Ascending aorta (tissue), 2 donors: ENCODE data around the gene FAM83C. TPM values are rescaled to one million over a fixed set of nuclear protein-coding genes. Genes with fewer than 3 reads are reported as not detected.

Experiments
- DNase-seq, 2 donors: peaks; one replicate each; pipeline ENCODE4 v3.0.0-alpha.2; 2019; ENCODE audit warnings: low spot score in 2 of 2
- H3K27ac ChIP-seq, 2 donors: fragments of 200-600 bp; sonication (generic); one replicate each; pipeline ENCODE4 v1.5.1; 2016 to 2017; ENCODE audit warnings: mild to moderate bottlenecking in 1 of 2
- H3K27me3 ChIP-seq: fragments of 200-600 bp; sonication (generic); one replicate; pipeline ENCODE4 v1.5.1; 2017
- H3K36me3 ChIP-seq, 2 donors: fragments of 200-600 bp; sonication (generic); one replicate each; pipeline ENCODE4 v1.5.1; 2016
- H3K4me1 ChIP-seq, 2 donors: fragments of 200-600 bp; sonication (generic); one replicate each; pipeline ENCODE4 v1.5.1; 2016 to 2017; ENCODE audit warnings: mild to moderate bottlenecking in 1 of 2
- H3K4me3 ChIP-seq, 2 donors: fragments of 200-600 bp; sonication (generic); one replicate each; pipeline ENCODE4 v1.5.1; 2016 to 2017; ENCODE audit warnings: mild to moderate bottlenecking in 1 of 2
- H3K9me3 ChIP-seq, 2 donors: fragments of 200-600 bp; sonication (generic); one replicate each; pipeline ENCODE4 v1.5.1; 2016
- intact Hi-C: fragments of 100-400 bp; cut with DNase I; formaldehyde crosslinking; loops from one replicate; pipeline ENCODE4 v1.15.1; 2023
- total RNA-seq: library from RNA; depleted of rRNA; stranded (reverse); fragments of >200 nt; gene quantifications from one replicate; pipeline ENCODE4 v1.1.0, GENCODE V29; 2016
- TF ChIP-seq, protein P1 (sequence below), 3 experiments: fragments of 200-600 bp in 2 of 3; fragments of 450-650 bp in 1 of 3; sonication (generic) in 2 of 3; IDR thresholded peaks; one replicate each; pipeline ENCODE4 v1.5.1; 2016 to 2019; ENCODE audit warnings: antibody characterized with exemption in 3 of 3, mild to moderate bottlenecking in 1 of 3, moderate library complexity in 1 of 3

FAM83C gene
- total RNA-seq, 1 donor from 2014 or later: not detected

DNA sequence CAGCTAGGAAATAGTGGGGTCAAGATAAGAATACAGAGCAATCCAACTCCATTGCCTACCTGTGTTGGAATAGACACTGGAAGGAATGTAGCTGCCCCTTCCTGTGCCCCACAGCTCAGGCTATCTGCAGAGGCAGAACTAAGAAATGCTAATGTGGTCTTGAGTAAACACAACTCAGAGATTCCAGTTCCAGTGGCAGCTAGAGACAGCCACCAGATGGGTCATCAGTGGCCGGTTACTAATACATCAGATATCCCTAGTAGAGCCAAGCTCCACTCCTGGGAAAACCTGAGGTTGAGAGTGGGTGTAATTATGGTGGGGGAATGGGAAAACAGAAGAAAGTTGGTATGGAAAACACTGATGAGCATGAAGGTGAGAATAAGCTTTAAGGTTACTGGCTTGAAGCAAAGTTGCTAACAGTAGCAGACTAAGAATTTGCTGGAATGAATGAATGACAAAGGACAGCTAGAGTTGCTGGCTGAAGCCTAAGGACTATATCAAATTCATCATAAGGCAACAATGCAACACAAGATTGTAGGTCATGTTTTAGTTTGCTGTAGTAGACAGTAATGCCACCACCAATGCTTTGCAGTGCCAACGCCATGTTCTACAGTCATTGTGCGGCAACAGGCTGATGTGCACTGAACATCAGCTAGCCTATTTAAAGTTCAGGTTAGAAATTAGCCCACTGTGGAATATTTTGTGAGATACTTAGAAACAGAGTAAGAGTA is 28.3 kb upstream of the FAM83C start:
- H3K4me3 ChIP-seq: no peak overlapping the region
- peaks cover 0 to 3% of the 10 kb centered on the region in 2 donors for H3K36me3 ChIP-seq
- intact Hi-C loops: no loop called here
- no peak overlapping the region for H3K27ac ChIP-seq
- no peaks in the 10 kb centered on the region for H3K27me3 ChIP-seq
- DNase-seq: no peak
- TF ChIP-seq, protein P1, sequence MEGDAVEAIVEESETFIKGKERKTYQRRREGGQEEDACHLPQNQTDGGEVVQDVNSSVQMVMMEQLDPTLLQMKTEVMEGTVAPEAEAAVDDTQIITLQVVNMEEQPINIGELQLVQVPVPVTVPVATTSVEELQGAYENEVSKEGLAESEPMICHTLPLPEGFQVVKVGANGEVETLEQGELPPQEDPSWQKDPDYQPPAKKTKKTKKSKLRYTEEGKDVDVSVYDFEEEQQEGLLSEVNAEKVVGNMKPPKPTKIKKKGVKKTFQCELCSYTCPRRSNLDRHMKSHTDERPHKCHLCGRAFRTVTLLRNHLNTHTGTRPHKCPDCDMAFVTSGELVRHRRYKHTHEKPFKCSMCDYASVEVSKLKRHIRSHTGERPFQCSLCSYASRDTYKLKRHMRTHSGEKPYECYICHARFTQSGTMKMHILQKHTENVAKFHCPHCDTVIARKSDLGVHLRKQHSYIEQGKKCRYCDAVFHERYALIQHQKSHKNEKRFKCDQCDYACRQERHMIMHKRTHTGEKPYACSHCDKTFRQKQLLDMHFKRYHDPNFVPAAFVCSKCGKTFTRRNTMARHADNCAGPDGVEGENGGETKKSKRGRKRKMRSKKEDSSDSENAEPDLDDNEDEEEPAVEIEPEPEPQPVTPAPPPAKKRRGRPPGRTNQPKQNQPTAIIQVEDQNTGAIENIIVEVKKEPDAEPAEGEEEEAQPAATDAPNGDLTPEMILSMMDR (IDR thresholded peaks at IDR 0.05): no peak
- no peaks in the 10 kb centered on the region for H3K9me3 ChIP-seq
- H3K4me1 ChIP-seq: no peaks in the 10 kb centered on the region

DNA sequence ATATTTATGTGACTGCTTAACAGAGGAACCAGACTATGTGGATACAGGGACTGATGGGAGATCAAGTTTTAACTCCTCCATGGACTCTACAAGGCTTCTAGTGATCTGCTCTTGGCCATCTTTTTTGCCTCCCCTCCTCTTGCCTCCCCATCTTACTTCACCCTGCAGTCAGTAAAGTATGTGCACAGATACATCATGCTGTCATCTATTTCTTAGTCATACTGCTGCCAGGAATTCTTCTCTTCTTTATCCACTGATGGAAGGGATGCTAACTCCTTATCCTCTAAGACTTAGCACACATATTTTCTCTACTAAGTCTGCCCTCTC is 27.6 kb upstream of the FAM83C start:
- no peaks in the 10 kb centered on the region for H3K9me3 ChIP-seq
- H3K36me3 ChIP-seq: peaks cover 0 to 3% of the 10 kb centered on the region in 2 donors
- H3K27me3 ChIP-seq: no peaks in the 10 kb centered on the region
- intact Hi-C loops: no loop called here
- TF ChIP-seq, protein P1 (IDR thresholded peaks at IDR 0.05): no peak
- DNase-seq: no peak
- H3K27ac ChIP-seq: no peak overlapping the region
- H3K4me1 ChIP-seq: no peaks in the 10 kb centered on the region
- H3K4me3 ChIP-seq: no peak overlapping the region

DNA sequence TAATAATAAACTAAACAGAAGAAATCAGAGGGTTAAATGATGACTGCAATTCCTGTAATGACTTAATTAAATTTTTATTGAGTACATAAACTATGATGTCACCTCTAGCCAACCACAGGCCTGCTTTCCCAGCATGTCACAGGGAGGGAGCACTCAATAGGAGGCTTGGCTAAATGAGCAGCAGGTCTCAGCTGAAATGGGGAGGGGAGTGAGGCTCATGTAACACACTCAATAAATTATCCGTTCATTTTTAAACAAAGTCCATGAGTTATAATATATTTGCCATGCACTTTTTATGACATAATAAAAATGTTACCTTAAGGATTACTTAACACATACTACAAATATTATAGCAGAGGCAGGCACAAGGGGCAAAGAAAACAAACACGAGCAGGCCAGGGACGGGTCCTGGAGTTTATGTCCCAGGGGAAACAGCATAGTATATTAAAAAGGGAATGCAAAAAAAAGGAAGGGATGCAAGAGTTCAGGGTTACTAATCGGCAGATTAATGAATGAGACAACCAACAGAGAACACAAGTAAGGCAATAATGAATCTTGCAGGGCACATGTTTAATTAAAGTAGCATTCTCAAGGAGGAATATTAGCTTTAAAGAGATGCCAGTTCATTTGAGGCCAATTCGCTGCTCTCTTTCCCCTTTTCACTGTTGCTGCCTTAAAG is 27.1 kb upstream of the FAM83C start:
- no peaks in the 10 kb centered on the region for H3K27me3 ChIP-seq
- no peak for DNase-seq
- H3K4me1 ChIP-seq: no peaks in the 10 kb centered on the region
- no peak overlapping the region for H3K27ac ChIP-seq
- H3K9me3 ChIP-seq: no peaks in the 10 kb centered on the region
- intact Hi-C loops: no loop called here
- H3K4me3 ChIP-seq: no peak overlapping the region
- peaks cover 0 to 3% of the 10 kb centered on the region in 2 donors for H3K36me3 ChIP-seq
- TF ChIP-seq, protein P1 (IDR thresholded peaks at IDR 0.05): no peak

DNA sequence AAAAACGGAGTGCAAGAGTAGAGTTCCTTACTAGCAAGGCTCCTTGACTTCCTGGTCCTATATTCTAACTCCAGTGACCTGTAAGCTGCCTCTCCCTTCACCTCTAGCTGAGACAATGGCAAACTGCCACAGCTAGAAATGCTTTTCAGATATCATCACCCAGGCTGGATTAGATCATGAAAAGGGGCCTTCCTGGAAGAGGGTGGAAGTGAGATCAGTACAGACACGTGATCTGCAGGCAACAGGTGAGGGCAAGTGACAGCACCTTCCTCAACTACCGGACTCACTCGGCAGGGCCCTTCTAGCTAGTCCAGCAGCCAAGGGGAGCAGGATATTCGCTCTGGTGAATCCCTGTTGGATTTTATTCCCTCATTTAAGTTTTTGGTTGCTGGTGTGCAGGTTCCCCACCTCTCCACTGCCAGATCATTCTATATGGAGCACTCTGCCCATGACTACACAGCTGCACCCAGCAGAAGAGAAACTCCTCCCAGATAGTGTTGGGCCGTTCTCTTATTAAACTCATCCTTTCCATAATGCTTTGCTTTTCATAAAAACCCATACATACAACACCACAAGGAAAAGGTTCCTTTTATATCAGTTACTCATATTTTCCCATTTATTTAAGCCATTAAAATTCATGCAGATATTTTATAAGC is 26.4 kb upstream of the FAM83C start:
- Histone ChIP-seq H3K36me3 (peaks cover 0 to 3% of the 10 kb centered on the region in 2 donors), H3K4me1 (no peaks in the 10 kb centered on the region), H3K27me3 (no peaks in the 10 kb centered on the region), H3K9me3 (no peaks in the 10 kb centered on the region), H3K4me3 (no peak overlapping the region), H3K27ac (no peak overlapping the region)
- intact Hi-C loops: no loop called here
- TF ChIP-seq, protein P1 (IDR thresholded peaks at IDR 0.05): no peak
- no peak for DNase-seq

DNA sequence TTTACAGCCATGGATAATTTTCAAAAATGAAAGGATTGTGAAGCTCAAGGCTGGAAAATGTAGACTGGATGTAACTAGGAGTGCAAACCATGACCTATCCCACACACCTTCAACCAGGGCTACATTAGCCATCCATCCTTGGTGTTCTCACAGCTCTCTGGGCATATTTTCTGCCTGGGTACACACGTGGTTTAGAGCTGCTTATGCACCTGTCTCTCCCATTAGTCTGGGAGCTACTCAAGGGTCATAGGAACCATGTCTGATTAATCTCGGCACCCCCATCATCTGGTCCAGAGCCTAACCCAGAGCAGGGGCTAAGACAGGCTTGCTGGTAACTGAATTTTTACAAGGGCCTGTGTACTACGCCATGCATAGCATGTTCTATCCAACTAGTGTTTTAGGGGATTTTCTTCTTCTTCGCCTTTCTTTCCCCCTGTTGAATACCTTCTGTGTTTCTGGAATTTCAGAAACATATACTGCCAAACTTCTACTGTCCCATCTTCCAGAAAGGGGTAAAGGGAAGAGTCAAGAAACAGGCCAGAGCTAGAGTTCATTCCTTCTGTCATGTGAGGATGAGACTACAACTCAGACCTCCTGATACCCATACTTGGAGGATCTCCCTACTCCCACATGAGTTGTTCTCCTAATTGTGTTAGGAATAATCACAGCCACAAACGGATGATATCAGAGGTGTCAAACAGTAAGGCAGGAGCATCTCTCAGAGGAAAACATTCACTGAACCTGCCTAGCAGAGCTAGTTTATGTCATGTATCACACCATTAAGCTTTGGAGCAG is 25.4 kb upstream of the FAM83C start:
- no peak overlapping the region for H3K4me3 ChIP-seq
- TF ChIP-seq, protein P1 (IDR thresholded peaks at IDR 0.05): no peak

More for the DNA sequence above, 25.4 kb upstream of the FAM83C start:
- no peaks in the 10 kb centered on the region for H3K4me1 ChIP-seq
- H3K9me3 ChIP-seq: no peaks in the 10 kb centered on the region
- DNase-seq: no peak
- no peaks in the 10 kb centered on the region for H3K27me3 ChIP-seq
- intact Hi-C loops: no loop called here
- peaks cover 0 to 3% of the 10 kb centered on the region in 2 donors for H3K36me3 ChIP-seq
- H3K27ac ChIP-seq: no peak overlapping the region
